Measurements from ENCODE around the gene RBMX2. TPM values are rescaled to one million over a fixed set of nuclear protein-coding genes. Genes with fewer than 3 reads are reported as not detected.
A peak's percentile ranks its signal among the peaks of the same experiment; 100 is the strongest.
"Not testable (repeated sequence)": the region's sequence is repeated elsewhere in the genome, so short reads cannot be mapped to it uniquely, and the experiment has no call there.

Gene RBMX2, protein sequence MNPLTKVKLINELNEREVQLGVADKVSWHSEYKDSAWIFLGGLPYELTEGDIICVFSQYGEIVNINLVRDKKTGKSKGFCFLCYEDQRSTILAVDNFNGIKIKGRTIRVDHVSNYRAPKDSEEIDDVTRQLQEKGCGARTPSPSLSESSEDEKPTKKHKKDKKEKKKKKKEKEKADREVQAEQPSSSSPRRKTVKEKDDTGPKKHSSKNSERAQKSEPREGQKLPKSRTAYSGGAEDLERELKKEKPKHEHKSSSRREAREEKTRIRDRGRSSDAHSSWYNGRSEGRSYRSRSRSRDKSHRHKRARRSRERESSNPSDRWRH
- polyA plus RNA-seq (2011; rRNA removed) (27.2 and 34.5 TPM in 2 replicates), polyA plus RNA-seq (2017; fragmentation: RNase III; extraction: RNeasy Plus Mini Kit Qiagen cat#74134 plus additional on column Dnase treatment) (31.0 to 31.5 TPM (median 31.1 TPM) in 3 replicates), polyA minus RNA-seq (2011; rRNA and poly(A)+ RNA removed) (5.9 and 8.2 TPM in 2 replicates)
- 11.6 and 12.7 TPM in 2 replicates for polyA plus RNA-seq (2012; cell fraction: cytosol; rRNA removed)
- polyA plus RNA-seq (2012; cell fraction: nucleus; rRNA removed), result 4.3 and 8.1 TPM in 2 replicates

DNA sequence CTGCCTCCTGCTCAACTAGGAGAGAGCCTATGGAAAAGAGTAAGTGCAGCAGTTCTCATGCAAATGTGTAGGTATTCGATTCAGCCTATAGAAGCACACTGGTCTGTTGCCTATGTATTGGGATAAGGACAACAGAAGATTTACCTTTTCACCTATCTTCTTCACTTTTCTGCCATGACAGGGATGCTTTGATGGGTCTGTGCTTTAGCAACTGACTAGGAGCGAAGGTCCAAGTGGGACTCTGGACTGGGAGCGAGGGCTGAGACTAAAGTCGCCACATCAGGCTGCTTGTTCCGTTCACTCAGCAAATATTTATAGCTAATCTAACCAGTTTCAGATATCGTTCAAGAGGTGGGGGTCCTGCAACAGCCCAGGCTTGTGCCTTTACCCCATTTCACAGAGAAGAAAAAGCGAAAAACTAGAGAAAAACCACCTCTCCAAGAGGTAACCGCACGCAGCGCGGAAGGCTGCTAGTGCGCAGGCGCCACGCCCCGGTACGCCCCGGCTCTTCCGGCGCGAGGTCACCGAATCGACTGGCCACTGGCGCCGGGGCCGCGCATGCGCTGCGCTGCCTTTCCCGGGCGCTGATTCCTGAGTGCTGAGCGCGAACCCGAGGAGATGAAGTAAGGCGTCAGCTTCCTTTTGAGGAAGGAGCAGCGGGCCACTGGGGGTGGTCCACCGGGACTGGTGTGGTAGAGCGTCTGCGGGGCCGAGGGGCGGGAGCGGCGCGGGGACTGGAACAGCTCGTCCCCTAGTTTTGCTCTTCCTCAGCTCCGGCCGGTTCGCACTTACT, at the start of gene RBMX2:
RBMX2 (plus strand) TSS at position 573 of the 793 bp plus-strand sequence; CDS start at position 619, 46 bp downstream.
- H3K9me3 ChIP-seq, result no peaks in the 10 kb centered on the region
- DNase-seq (ENCODE audit: low read depth in 1 of 2, low spot score in 1 of 2) (peak; percentile 80 to 88), ATAC-seq (peak; percentile 96 to 99), FAIRE-seq (peak; percentile 92)
- peak within 1 kb of the TSS; percentile 92 for H3K4me2 ChIP-seq
- peak within 1 kb of the TSS; percentile 65 for H3K4me3 ChIP-seq
- H3K4me1 ChIP-seq, result peaks cover 4% of the 10 kb centered on the region; the same call in 1 of the 3 replicates
- POLR2A ChIA-PET, result interaction anchor here (1.0 kb wide), 1 partner anchor 8 kb away, joined by 3 read pairs; no protein-coding TSS in a partner anchor
- under 1% methylated on average over 37 of the region's 47 CpGs for WGBS (ENCODE audit: missing lambda C conversion rate)
- CTCF ChIA-PET, result interaction anchor here (1.7 to 2.3 kb wide), 2 partner anchors 8 to 174 kb away, joined by 3 to 7 read pairs; no protein-coding TSS in a partner anchor
- H3K27ac ChIP-seq, result peak within 1 kb of the TSS; percentile 75 to 95
- TF ChIP-seq, protein P1, sequence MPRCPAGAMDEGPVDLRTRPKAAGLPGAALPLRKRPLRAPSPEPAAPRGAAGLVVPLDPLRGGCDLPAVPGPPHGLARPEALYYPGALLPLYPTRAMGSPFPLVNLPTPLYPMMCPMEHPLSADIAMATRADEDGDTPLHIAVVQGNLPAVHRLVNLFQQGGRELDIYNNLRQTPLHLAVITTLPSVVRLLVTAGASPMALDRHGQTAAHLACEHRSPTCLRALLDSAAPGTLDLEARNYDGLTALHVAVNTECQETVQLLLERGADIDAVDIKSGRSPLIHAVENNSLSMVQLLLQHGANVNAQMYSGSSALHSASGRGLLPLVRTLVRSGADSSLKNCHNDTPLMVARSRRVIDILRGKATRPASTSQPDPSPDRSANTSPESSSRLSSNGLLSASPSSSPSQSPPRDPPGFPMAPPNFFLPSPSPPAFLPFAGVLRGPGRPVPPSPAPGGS (IDR thresholded peaks at IDR 0.05), result peak; percentile 41; the same call in 1 of the 3 replicates
- TF ChIP-seq CHD2 (IDR thresholded peaks at IDR 0.05; ENCODE audit: low read length, partially characterized antibody) (no peak), MAFK (IDR thresholded peaks at IDR 0.05; ENCODE audit: partially characterized antibody) (peak; percentile 53), ZFP36 (IDR thresholded peaks at IDR 0.05; ENCODE audit: borderline replicate concordance, partially characterized antibody) (no peak), PHF8 (IDR thresholded peaks at IDR 0.05; ENCODE audit: borderline replicate concordance, low read depth) (peak; percentile 92; the same call in 1 of the 2 replicates), NPAS2 (CRISPR knock-in tag; IDR thresholded peaks at IDR 0.05; ENCODE audit: borderline replicate concordance) (no peak), ESRRA (IDR thresholded peaks at IDR 0.05; ENCODE audit: borderline replicate concordance, low read length) (no peak), NFE2L2 (conservative IDR thresholded peaks at IDR 0.05; ENCODE audit: low read length) (no peak), RNF2 (IDR thresholded peaks at IDR 0.05; ENCODE audit: borderline replicate concordance, low read depth) (no peak), JUN (IDR thresholded peaks at IDR 0.05) (peak in 1 of 2 experiments; percentile 81; a peak in 2 of 5 replicates), RCOR1 (IDR thresholded peaks at IDR 0.05; ENCODE audit: low read depth, low read length) (no peak), POLR2A (IDR thresholded peaks at IDR 0.05; ENCODE audit: low read length) (peak; percentile 69), TP53 (CRISPR knock-in tag; IDR thresholded peaks at IDR 0.05) (no peak), HOXA7 (CRISPR knock-in tag; IDR thresholded peaks at IDR 0.05) (no peak), EHF (CRISPR knock-in tag; IDR thresholded peaks at IDR 0.05) (no peak)
- TF ChIP-seq, protein P2, sequence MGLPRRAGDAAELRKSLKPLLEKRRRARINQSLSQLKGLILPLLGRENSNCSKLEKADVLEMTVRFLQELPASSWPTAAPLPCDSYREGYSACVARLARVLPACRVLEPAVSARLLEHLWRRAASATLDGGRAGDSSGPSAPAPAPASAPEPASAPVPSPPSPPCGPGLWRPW (IDR thresholded peaks at IDR 0.05), result no peak
- TF ChIP-seq, protein P3, sequence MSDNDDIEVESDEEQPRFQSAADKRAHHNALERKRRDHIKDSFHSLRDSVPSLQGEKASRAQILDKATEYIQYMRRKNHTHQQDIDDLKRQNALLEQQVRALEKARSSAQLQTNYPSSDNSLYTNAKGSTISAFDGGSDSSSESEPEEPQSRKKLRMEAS (IDR thresholded peaks at IDR 0.05), result peak; percentile 65

GRCh38 chrX:130352050-130352449, 49.7 kb upstream of the RBMX2 start:
- FAIRE-seq; H3K9me3 ChIP-seq; POLR2A ChIA-PET; H3K4me1 ChIP-seq; ATAC-seq; DNase-seq (ENCODE audit: low read depth in 1 of 2, low spot score in 1 of 2); H3K27ac ChIP-seq; H3K4me3 ChIP-seq; H3K4me2 ChIP-seq; CTCF ChIA-PET: not testable (repeated sequence)
- WGBS (ENCODE audit: missing lambda C conversion rate), result 17% methylated on average over 1 of the region's 1 CpG

GRCh38 chrX:130376077-130376476, 25.7 kb upstream of the RBMX2 start:
- TF ChIP-seq CBX2 (IDR thresholded peaks at IDR 0.05; ENCODE audit: borderline replicate concordance, low read depth) (no peak), MYC (IDR thresholded peaks at IDR 0.05; ENCODE audit: borderline replicate concordance, low read length) (no peak), FOXS1 (CRISPR knock-in tag; IDR thresholded peaks at IDR 0.05) (no peak)
- TF ChIP-seq, protein P2 (IDR thresholded peaks at IDR 0.05), result no peak
- CTCF ChIA-PET, result no interaction called here
- no peak for FAIRE-seq
- no peak overlapping the region for H3K4me3 ChIP-seq
- no peak overlapping the region for H3K4me2 ChIP-seq
- H3K27ac ChIP-seq, result no peak overlapping the region
- H3K4me1 ChIP-seq, result no peaks in the 10 kb centered on the region
- POLR2A ChIA-PET, result no interaction called here
- H3K9me3 ChIP-seq, result no peaks in the 10 kb centered on the region
- no peak for ATAC-seq
- no peak for DNase-seq (ENCODE audit: low read depth in 1 of 2, low spot score in 1 of 2)
